GM21576 (cell line): Measurements from ENCODE around the gene SGIP1.
"Not testable (repeated sequence)": the region's sequence is repeated elsewhere in the genome, so short reads cannot be mapped to it uniquely, and the experiment has no call there.

ENCODE experiments used
- ATAC-seq: cut with Tn5 transposase; IDR thresholded peaks from one replicate; pipeline ENCODE4 v1.9.1; 2021; ENCODE audit warnings: mild to moderate bottlenecking, moderate library complexity; ENCODE audit not compliant: unreplicated experiment

SGIP1 gene

GRCh38 chr1:66725885-66726665 is 192.1 kb downstream of the SGIP1 start:
- ATAC-seq, result peak; percentile 87

- no peak for ATAC-seq
Measured at GRCh38 chr1:66728021-66728420, 194.1 kb downstream of the SGIP1 start.

- not testable (repeated sequence) for ATAC-seq
Measured at GRCh38 chr1:66728716-66729115, 194.8 kb downstream of the SGIP1 start.

GRCh38 chr1:66729119-66729518 is 195.2 kb downstream of the SGIP1 start:
- ATAC-seq, result no peak

- no peak for ATAC-seq
Measured at GRCh38 chr1:66729523-66729922, 195.6 kb downstream of the SGIP1 start.

GRCh38 chr1:66730462-66730861 is 196.5 kb downstream of the SGIP1 start:
- no peak for ATAC-seq

- ATAC-seq, result no peak
Measured at GRCh38 chr1:66731170-66731865, 197.4 kb downstream of the SGIP1 start.

- ATAC-seq, result peak; percentile 60
Measured at GRCh38 chr1:66732407-66733166, 198.6 kb downstream of the SGIP1 start.

GRCh38 chr1:66733348-66734017 is 199.5 kb downstream of the SGIP1 start:
- no peak for ATAC-seq

GRCh38 chr1:66734531-66734930 is 200.6 kb downstream of the SGIP1 start:
- not testable (repeated sequence) for ATAC-seq

- no peak for ATAC-seq
Measured at GRCh38 chr1:66737836-66738235, 203.9 kb downstream of the SGIP1 start.

- ATAC-seq, result peak; percentile 71
Measured at GRCh38 chr1:66739401-66740157, 205.6 kb downstream of the SGIP1 start.

GRCh38 chr1:66745451-66745850 is 211.5 kb downstream of the SGIP1 start:
- no peak for ATAC-seq

- ATAC-seq, result no peak
Measured at GRCh38 chr1:66747501-66747900, 213.5 kb downstream of the SGIP1 start.

- ATAC-seq, result no peak
Measured at GRCh38 chr1:66750577-66750976, 216.6 kb downstream of the SGIP1 start.

GRCh38 chr1:66751160-66751559 is 217.2 kb downstream of the SGIP1 start:
- no peak for ATAC-seq

GRCh38 chr1:66752000-66752592 is 218.1 kb downstream of the SGIP1 start, which contains the start of gene DYNLT5:
Gene DYNLT5, plus strand, starts transcription at chr1:66752459. Its CDS starts 2,200 bp downstream, at chr1:66754659.
- peak; percentile 44 for ATAC-seq

GRCh38 chr1:66752671-66753371 is 218.9 kb downstream of the SGIP1 start:
- no peak for ATAC-seq

- ATAC-seq, result no peak
Measured at GRCh38 chr1:66757722-66758240, 223.8 kb downstream of the SGIP1 start.
